ENCODE measurements around the gene HERC4.

DNA sequence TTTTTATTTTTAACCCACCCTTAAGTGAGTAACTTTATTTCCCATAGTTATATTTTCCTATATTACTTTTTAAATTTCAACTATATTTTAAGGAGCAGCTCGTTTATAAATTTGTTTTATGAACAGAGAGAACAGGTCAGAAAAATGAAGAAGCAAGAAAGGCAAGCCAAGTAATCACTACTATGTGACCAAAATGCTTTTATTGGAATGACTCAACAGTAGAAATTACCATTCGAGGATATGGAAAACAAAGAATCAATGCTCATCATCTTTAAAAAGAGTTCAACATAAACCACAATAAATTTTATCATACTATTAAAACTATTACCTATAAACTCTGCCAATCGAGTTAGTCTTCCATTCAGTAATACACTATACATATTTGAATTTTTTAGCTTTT, 7.6 kb downstream of the HERC4 start:
- TF ChIP-seq CTCF (IDR thresholded peaks at IDR 0.05) (no peak), POLR2A (IDR thresholded peaks at IDR 0.05) (no peak)

Data from Peyer's patch (tissue), 4 donors.